T-helper 17 cell (primary cell): ENCODE data around the gene SLC28A3. TPM values are rescaled to one million over a fixed set of nuclear protein-coding genes. Genes with fewer than 3 reads are reported as not detected.

ENCODE experiments used
- ATAC-seq: fragments of 150-1000 bp; cut with Tn5 transposase; 2 replicates; pipeline ENCODE4 v1.10.0; 2021; ENCODE audit warnings: mild to moderate bottlenecking, moderate library complexity
- DNase-seq, 3 donors: peaks; one replicate each; pipeline versions ENCODE4 v3.0.0 to v3.0.0-alpha.2; 2020 to 2021
- H3K9me3 ChIP-seq: one replicate; pipeline ENCODE4 v1.7.0; 2013; ENCODE audit warnings: low read length, mild to moderate bottlenecking; ENCODE audit not compliant: control insufficient read depth, poor library complexity, severe bottlenecking
- H3K27ac Mint-ChIP-seq: one replicate; pipeline ENCODE4 v1.8.0; 2022; ENCODE audit warnings: mild to moderate bottlenecking, moderate library complexity, mixed read lengths
- H3K27me3 Mint-ChIP-seq: one replicate; pipeline ENCODE4 v1.8.0; 2022; ENCODE audit warnings: mixed read lengths
- H3K36me3 Mint-ChIP-seq: one replicate; pipeline ENCODE4 v1.8.0; 2022; ENCODE audit warnings: low read depth, mixed read lengths
- H3K4me1 Mint-ChIP-seq: one replicate; pipeline ENCODE4 v1.8.0; 2022; ENCODE audit warnings: mild to moderate bottlenecking, mixed read lengths
- H3K4me3 Mint-ChIP-seq: one replicate; pipeline ENCODE4 v1.8.0; 2022; ENCODE audit warnings: mild to moderate bottlenecking, moderate library complexity, mixed read lengths
- total RNA-seq, 4 donors: library from RNA in 2 of 4; stranded (reverse) in 2 of 4; gene quantifications; one replicate each; pipeline ENCODE4 v1.2.3 and lab custom pipeline; 2022 to 2026

SLC28A3 gene
- total RNA-seq, 2 donors from 2014 or later = not detected

DNA sequence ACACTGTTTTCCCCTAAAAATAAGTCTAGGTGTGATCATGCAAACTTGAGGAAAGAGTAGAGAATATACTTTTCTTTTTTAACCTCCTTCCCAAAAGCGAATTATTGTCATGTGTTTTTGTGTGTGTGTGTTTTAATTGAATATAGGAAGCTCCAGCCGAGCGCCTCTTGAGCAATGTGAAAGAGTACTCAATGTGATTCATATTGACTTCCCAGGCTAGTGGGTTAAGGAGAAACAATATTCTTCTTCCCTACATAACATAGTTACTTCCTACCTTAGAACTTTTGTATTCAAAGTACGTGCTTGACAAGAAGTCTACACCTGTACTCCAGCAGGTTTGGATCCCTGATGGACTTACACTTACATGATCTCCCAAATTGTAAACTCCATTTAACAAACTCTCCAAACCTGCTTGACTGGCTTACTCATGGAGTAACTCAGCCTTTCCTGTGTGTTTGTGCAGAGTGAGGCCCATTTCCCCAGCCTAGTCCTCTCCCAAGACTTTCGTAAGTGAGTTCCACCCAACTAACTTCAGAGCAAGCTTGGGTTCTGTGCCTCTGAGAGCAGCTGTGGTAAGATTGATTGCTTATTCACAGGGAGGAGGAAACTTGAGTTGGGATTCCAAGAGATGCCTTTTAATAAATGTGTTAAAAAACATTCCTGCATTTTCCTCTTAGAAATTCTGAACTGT is 9.3 kb downstream of the SLC28A3 start:
- Mint-ChIP-seq H3K4me3 (no peak overlapping the region), H3K27me3 (peaks cover 11% of the 10 kb centered on the region), H3K4me1 (no peaks in the 10 kb centered on the region), H3K36me3 (no peaks in the 10 kb centered on the region), H3K27ac (no peak overlapping the region)
- ATAC-seq (no peak), DNase-seq (no peak)
- H3K9me3 ChIP-seq = no peaks in the 10 kb centered on the region

GRCh38 chr9:84330246-84330645 is 10.3 kb downstream of the SLC28A3 start:
- Mint-ChIP-seq H3K4me1 (no peaks in the 10 kb centered on the region), H3K27ac (no peak overlapping the region), H3K4me3 (no peak overlapping the region), H3K27me3 (peaks cover 11% of the 10 kb centered on the region), H3K36me3 (no peaks in the 10 kb centered on the region)
- no peaks in the 10 kb centered on the region for H3K9me3 ChIP-seq
- DNase-seq (no peak), ATAC-seq (no peak)

- peaks cover 3% of the 10 kb centered on the region for H3K36me3 Mint-ChIP-seq
- no peaks in the 10 kb centered on the region for H3K9me3 ChIP-seq
- ATAC-seq = no peak
- no peak for DNase-seq
- no peak overlapping the region for H3K4me3 Mint-ChIP-seq
- peaks cover 10% of the 10 kb centered on the region for H3K27me3 Mint-ChIP-seq
- peaks cover 4% of the 10 kb centered on the region for H3K4me1 Mint-ChIP-seq
- no peak overlapping the region for H3K27ac Mint-ChIP-seq
These were observed 13.4 kb downstream of the SLC28A3 start for GRCh38 chr9:84327184-84327583.

- H3K27me3 Mint-ChIP-seq = peaks cover 10% of the 10 kb centered on the region
- H3K36me3 Mint-ChIP-seq = peaks cover 3% of the 10 kb centered on the region
- DNase-seq (no peak), ATAC-seq (no peak)
- H3K27ac Mint-ChIP-seq = no peak overlapping the region
- H3K4me1 Mint-ChIP-seq = peaks cover 4% of the 10 kb centered on the region
- H3K4me3 Mint-ChIP-seq = no peak overlapping the region
- no peaks in the 10 kb centered on the region for H3K9me3 ChIP-seq
These were observed 15.1 kb downstream of the SLC28A3 start for GRCh38 chr9:84325347-84325973.

DNA sequence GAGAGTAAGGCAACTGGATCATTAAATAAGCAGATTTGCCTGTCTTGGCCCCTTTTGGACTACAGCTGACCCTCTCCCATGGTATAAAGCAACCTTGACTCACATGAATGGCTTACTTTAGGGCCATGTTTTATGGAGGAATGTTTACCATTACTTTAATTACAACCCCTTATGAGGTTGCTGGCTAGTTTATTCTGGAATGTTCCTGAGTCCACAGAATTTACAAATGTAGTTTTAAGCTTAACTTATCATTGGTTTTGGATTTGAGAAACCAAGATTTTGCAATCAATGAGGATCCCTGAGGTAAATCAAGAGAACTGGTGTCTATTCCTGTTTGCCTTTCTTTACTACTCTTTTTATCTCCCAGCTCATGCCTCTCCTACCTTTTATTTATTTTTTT is 15.7 kb downstream of the SLC28A3 start:
- Mint-ChIP-seq H3K27me3 (peaks cover 7% of the 10 kb centered on the region), H3K4me1 (peaks cover 6% of the 10 kb centered on the region), H3K27ac (no peak overlapping the region), H3K36me3 (peaks cover 3% of the 10 kb centered on the region), H3K4me3 (no peak overlapping the region)
- ATAC-seq (no peak), DNase-seq (no peak)
- no peaks in the 10 kb centered on the region for H3K9me3 ChIP-seq

DNA sequence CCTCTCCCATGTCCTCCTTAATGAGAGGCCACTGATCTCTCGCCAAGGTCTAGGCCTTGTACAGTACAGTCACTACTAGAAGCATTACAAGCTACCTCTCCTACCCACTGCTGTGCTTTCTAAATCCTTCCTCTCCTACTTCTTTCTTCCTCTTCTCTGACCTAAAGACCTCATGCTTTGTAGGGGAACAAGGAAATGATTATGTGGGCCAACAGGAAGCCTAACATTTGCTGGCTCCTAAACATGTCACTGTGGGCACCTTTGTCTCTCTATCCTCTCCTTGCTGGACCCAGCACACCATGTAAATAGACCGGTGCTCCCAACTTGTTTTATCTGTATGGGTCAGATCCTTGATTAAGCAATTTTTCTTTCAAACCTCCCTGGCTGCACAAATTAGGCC is 16.7 kb downstream of the SLC28A3 start:
- no peak overlapping the region for H3K27ac Mint-ChIP-seq
- no peak for ATAC-seq
- H3K4me3 Mint-ChIP-seq = no peak overlapping the region
- DNase-seq = no peak
- H3K27me3 Mint-ChIP-seq = peaks cover 5% of the 10 kb centered on the region
- no peaks in the 10 kb centered on the region for H3K9me3 ChIP-seq
- peaks cover 3% of the 10 kb centered on the region for H3K36me3 Mint-ChIP-seq
- H3K4me1 Mint-ChIP-seq = peaks cover 6% of the 10 kb centered on the region

DNA sequence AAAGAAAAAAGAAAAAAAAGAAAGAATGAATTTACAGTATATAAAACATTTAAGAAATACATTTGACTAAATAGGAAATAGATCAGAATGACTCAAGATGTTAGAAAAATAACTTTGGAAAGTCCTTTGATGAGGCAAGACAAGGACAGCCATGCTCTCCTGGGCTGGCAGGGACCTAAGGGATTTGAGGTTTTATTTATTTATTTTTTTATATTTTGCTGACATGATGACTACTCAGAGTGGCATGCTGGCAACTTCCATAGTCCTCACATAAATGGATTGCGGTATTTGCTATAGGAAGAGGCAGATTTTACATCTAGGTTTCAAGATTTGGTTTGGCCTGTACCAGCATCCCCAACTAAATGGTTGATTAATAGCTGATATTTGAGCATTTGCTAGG is 17.7 kb downstream of the SLC28A3 start:
- DNase-seq (no peak), ATAC-seq (no peak)
- Mint-ChIP-seq H3K27me3 (peaks cover 5% of the 10 kb centered on the region), H3K27ac (no peak overlapping the region), H3K4me3 (no peak overlapping the region), H3K36me3 (peaks cover 3% of the 10 kb centered on the region), H3K4me1 (peaks cover 6% of the 10 kb centered on the region)
- no peaks in the 10 kb centered on the region for H3K9me3 ChIP-seq

GRCh38 chr9:84320231-84320630 is 20.3 kb downstream of the SLC28A3 start:
- peaks cover 5% of the 10 kb centered on the region for H3K27me3 Mint-ChIP-seq
- H3K4me1 Mint-ChIP-seq = peaks cover 6% of the 10 kb centered on the region
- H3K9me3 ChIP-seq = no peaks in the 10 kb centered on the region
- peaks cover 3% of the 10 kb centered on the region for H3K36me3 Mint-ChIP-seq
- ATAC-seq = no peak
- DNase-seq = no peak
- no peak overlapping the region for H3K27ac Mint-ChIP-seq
- no peak overlapping the region for H3K4me3 Mint-ChIP-seq

DNA sequence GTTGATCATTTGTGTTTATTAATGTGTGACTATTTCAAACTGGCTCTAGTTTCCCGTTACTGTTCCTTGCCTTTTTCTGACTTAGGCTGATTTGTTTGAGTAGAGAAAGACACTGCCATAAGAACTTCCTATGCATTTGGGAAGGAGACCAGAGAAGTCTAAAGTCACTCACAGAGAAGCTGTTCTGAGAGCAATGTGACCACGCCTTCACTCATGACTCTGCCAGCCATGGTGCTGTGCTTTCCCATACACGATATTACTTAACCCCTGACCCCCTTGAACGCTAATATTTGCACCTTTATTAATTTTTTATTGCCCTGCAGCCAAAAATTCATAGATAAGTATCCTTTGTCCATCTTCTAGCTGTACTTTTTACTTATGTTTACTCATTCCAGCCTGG is 20.9 kb downstream of the SLC28A3 start:
- Mint-ChIP-seq H3K4me1 (peaks cover 6% of the 10 kb centered on the region), H3K27ac (no peak overlapping the region), H3K36me3 (peaks cover 3% of the 10 kb centered on the region), H3K4me3 (no peak overlapping the region), H3K27me3 (peaks cover 5% of the 10 kb centered on the region)
- DNase-seq (no peak), ATAC-seq (no peak)
- H3K9me3 ChIP-seq = no peaks in the 10 kb centered on the region

GRCh38 chr9:84318981-84319380 is 21.6 kb downstream of the SLC28A3 start:
- Mint-ChIP-seq H3K36me3 (peaks cover 3% of the 10 kb centered on the region), H3K4me3 (no peak overlapping the region), H3K27ac (no peak overlapping the region), H3K27me3 (peaks cover 4% of the 10 kb centered on the region), H3K4me1 (peaks cover 6% of the 10 kb centered on the region)
- no peaks in the 10 kb centered on the region for H3K9me3 ChIP-seq
- DNase-seq = no peak
- no peak for ATAC-seq

- no peaks in the 10 kb centered on the region for H3K9me3 ChIP-seq
- no peak overlapping the region for H3K4me3 Mint-ChIP-seq
- ATAC-seq = no peak
- DNase-seq = no peak
- no peaks in the 10 kb centered on the region for H3K36me3 Mint-ChIP-seq
- H3K4me1 Mint-ChIP-seq = peaks cover 2% of the 10 kb centered on the region
- no peaks in the 10 kb centered on the region for H3K27me3 Mint-ChIP-seq
- peak overlapping the region; percentile 39 for H3K27ac Mint-ChIP-seq
These were observed 23.0 kb downstream of the SLC28A3 start for GRCh38 chr9:84317563-84317962.

- Mint-ChIP-seq H3K36me3 (no peaks in the 10 kb centered on the region), H3K4me3 (no peak overlapping the region), H3K27me3 (no peaks in the 10 kb centered on the region), H3K27ac (no peak overlapping the region), H3K4me1 (peaks cover 2% of the 10 kb centered on the region)
- H3K9me3 ChIP-seq = no peaks in the 10 kb centered on the region
- ATAC-seq (peak; percentile 61), DNase-seq (peak; percentile 12 to 38 (median 14))
These were observed 25.2 kb downstream of the SLC28A3 start for GRCh38 chr9:84315278-84315877.

DNA sequence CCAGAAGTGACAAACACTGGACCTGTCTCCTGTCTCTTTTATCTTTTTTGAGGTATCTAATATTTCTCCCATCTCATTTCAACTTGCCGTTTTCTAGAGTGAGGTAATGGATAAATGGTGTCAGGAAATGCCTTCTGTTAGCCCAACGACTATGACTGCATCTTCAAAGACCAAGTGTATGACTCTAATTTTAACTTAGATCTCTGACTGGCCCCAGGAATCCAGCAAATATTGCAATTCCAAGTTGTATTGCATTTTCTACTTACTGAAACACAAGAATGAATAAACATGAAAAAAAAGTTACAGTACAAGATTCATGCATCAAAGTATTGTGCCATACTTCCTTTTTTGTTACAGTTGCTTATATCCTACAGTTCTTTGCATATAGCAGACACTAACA is 26.3 kb downstream of the SLC28A3 start:
- no peak overlapping the region for H3K4me3 Mint-ChIP-seq
- H3K36me3 Mint-ChIP-seq = no peaks in the 10 kb centered on the region
- DNase-seq (no peak), ATAC-seq (no peak)
- no peaks in the 10 kb centered on the region for H3K9me3 ChIP-seq
- no peaks in the 10 kb centered on the region for H3K4me1 Mint-ChIP-seq
- no peaks in the 10 kb centered on the region for H3K27me3 Mint-ChIP-seq
- H3K27ac Mint-ChIP-seq = no peak overlapping the region

DNA sequence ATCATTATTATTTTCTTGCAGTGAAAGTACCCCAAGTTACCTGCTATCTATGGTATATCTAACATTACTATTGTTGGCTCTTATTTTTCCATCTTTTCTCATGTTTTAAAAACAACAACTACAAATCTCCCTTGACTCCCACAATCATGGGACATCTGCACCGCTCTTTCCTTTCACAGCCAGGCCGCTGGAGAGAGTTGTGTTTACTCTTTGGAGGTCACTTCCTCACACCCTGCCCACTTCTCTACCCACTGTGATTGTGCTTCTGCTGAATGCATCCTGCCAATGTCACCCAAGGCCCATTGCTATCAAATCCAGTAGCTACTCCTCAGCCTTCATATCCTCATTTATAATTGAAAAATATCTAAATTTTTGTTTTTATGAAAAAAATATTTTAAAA is 29.7 kb downstream of the SLC28A3 start:
- DNase-seq (no peak), ATAC-seq (no peak)
- H3K4me3 Mint-ChIP-seq = no peak overlapping the region

More for the DNA sequence above, 29.7 kb downstream of the SLC28A3 start:
- no peaks in the 10 kb centered on the region for H3K27me3 Mint-ChIP-seq
- no peaks in the 10 kb centered on the region for H3K9me3 ChIP-seq
- H3K4me1 Mint-ChIP-seq = no peaks in the 10 kb centered on the region
- H3K36me3 Mint-ChIP-seq = no peaks in the 10 kb centered on the region
- no peak overlapping the region for H3K27ac Mint-ChIP-seq
